ENCODE results near the gene GSTT4. TPM values are rescaled to one million over a fixed set of nuclear protein-coding genes. Genes with fewer than 3 reads are reported as not detected.

The GSTT4 gene
- not detected for polyA plus RNA-seq (2012; ENCODE audit: insufficient read length, low read depth)

DNA sequence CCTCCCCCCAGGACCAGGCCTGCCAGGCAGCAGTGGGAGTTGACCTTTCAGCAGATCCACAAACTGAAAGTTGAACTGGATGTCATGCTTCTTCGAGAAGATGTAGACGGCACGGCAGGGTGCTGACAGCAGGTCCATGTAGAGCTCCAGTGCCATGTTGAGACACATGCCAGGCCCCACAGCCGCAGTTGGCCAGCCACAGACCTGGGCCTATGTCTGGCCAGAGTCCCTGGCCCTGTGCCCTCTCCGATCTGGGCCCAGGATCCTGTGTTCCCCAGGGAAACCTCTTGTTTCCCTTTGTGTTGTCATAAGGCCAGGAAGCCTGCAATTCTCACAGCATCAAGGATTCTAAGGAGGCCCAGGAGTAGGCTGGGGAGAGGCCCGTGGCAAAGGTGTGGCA is at the start of gene GSTT4:
Gene GSTT4, minus strand, starts transcription at position 253 of the 400 bp plus-strand sequence. Its CDS starts 97 bp downstream, at position 156.
- TF ChIP-seq SIN3A (IDR thresholded peaks at IDR 0.05; ENCODE audit: borderline replicate concordance, insufficient read depth, low read length) = no peak
- no peak for TF ChIP-seq FOXP2 (optimal IDR thresholded peaks at IDR 0.05; ENCODE audit: borderline replicate concordance, extremely low read depth, extremely low read length, insufficient read depth)
- TF ChIP-seq TAF1 (IDR thresholded peaks at IDR 0.05; ENCODE audit: borderline replicate concordance, insufficient read depth, low read length) = no peak
- TF ChIP-seq POLR2AphosphoS5 (IDR thresholded peaks at IDR 0.05; ENCODE audit: low read depth, low read length) = no peak

DNA sequence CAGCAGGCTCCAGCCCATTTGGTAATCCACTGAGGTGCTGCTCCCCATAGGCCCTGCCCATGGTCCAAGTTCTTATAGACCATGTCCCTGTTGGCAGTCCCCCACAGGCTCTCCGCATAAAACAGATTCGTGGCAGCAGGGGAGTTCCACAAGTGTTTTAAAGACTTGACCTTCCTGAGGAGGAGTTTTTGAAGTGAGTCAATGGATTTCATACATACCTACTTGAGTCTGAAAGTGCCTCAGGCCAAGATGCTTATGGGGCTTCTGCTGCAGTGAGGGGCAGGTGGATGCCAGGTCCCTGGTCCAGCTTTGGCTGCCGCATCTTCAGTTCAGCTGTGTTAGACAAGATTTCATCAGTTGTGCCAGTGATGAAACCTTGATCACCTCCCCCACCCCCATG is 49.1 kb upstream of the GSTT4 start:
- TF ChIP-seq FOXP2 (optimal IDR thresholded peaks at IDR 0.05; ENCODE audit: borderline replicate concordance, extremely low read depth, extremely low read length, insufficient read depth) (no peak), TAF1 (IDR thresholded peaks at IDR 0.05; ENCODE audit: borderline replicate concordance, insufficient read depth, low read length) (no peak), SIN3A (IDR thresholded peaks at IDR 0.05; ENCODE audit: borderline replicate concordance, insufficient read depth, low read length) (no peak), POLR2AphosphoS5 (IDR thresholded peaks at IDR 0.05; ENCODE audit: low read depth, low read length) (no peak)
- TF ChIP-seq, protein P1, sequence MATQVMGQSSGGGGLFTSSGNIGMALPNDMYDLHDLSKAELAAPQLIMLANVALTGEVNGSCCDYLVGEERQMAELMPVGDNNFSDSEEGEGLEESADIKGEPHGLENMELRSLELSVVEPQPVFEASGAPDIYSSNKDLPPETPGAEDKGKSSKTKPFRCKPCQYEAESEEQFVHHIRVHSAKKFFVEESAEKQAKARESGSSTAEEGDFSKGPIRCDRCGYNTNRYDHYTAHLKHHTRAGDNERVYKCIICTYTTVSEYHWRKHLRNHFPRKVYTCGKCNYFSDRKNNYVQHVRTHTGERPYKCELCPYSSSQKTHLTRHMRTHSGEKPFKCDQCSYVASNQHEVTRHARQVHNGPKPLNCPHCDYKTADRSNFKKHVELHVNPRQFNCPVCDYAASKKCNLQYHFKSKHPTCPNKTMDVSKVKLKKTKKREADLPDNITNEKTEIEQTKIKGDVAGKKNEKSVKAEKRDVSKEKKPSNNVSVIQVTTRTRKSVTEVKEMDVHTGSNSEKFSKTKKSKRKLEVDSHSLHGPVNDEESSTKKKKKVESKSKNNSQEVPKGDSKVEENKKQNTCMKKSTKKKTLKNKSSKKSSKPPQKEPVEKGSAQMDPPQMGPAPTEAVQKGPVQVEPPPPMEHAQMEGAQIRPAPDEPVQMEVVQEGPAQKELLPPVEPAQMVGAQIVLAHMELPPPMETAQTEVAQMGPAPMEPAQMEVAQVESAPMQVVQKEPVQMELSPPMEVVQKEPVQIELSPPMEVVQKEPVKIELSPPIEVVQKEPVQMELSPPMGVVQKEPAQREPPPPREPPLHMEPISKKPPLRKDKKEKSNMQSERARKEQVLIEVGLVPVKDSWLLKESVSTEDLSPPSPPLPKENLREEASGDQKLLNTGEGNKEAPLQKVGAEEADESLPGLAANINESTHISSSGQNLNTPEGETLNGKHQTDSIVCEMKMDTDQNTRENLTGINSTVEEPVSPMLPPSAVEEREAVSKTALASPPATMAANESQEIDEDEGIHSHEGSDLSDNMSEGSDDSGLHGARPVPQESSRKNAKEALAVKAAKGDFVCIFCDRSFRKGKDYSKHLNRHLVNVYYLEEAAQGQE (IDR thresholded peaks at IDR 0.05; ENCODE audit: insufficient read depth in 1 of 2, low read depth in 2 of 2, low read length in 2 of 2) = no peak

DNA sequence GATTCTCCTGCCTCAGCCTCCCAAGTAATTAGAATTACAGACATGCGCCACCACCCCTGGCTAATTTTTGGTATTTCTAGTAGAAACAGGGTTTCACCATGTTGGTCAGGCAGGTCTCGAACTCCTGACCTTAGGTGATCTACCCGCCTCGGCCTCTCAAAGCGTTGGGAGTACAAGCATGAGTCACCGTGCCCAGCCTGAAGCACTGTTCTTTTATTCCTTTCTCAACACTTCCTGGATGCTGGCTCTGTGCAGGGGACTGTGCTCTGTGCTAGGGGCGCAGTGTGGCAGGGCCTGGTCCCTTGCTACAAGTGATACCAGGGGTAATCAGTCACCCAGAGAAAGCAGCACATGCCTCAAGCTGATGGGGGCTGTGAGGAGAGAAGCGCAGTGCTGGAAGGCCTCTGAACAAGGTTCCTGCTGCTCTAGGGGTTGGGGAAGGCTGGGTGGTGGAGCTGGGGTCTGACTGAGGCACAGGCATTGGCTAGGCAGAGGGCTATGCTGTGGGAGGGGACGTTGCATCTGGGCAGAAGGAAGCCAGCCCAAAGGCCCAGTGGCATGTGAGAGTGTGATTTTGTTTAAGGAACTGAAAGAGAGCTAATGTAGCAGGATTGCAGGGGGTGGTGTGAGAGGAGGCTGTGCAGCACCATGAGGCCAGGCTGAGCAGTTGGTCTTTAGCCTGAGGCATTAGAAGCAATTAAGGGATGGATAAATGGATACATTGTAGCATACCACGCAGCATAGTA is 48.4 kb upstream of the GSTT4 start:
- TF ChIP-seq, protein P1 (IDR thresholded peaks at IDR 0.05; ENCODE audit: insufficient read depth in 1 of 2, low read depth in 2 of 2, low read length in 2 of 2) = no peak
- TF ChIP-seq POLR2AphosphoS5 (IDR thresholded peaks at IDR 0.05; ENCODE audit: low read depth, low read length) = no peak
- TF ChIP-seq TAF1 (IDR thresholded peaks at IDR 0.05; ENCODE audit: borderline replicate concordance, insufficient read depth, low read length) = no peak
- no peak for TF ChIP-seq SIN3A (IDR thresholded peaks at IDR 0.05; ENCODE audit: borderline replicate concordance, insufficient read depth, low read length)
- TF ChIP-seq FOXP2 (optimal IDR thresholded peaks at IDR 0.05; ENCODE audit: borderline replicate concordance, extremely low read depth, extremely low read length, insufficient read depth) = no peak

DNA sequence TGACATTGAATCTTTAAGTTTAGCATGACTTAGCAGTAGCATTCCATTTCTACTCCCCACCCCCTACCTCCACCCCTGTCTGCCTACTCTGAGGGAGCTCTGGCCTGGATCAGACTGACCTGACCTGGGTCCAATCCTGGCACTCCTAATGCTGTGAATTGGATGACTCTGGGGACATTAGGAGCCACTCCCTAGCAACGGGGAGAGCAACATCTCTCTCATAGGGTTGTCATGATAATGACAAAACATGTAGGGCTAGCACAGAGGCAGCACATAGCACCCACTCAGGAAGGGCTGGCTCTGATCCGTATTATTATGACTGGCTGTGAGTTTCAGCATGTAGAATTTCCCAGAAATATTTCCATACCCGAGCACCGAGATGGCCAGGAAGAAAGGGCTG is 46.3 kb upstream of the GSTT4 start:
- TF ChIP-seq, protein P1 (IDR thresholded peaks at IDR 0.05; ENCODE audit: insufficient read depth in 1 of 2, low read depth in 2 of 2, low read length in 2 of 2) = no peak
- TF ChIP-seq FOXP2 (optimal IDR thresholded peaks at IDR 0.05; ENCODE audit: borderline replicate concordance, extremely low read depth, extremely low read length, insufficient read depth) (no peak), TAF1 (IDR thresholded peaks at IDR 0.05; ENCODE audit: borderline replicate concordance, insufficient read depth, low read length) (no peak), SIN3A (IDR thresholded peaks at IDR 0.05; ENCODE audit: borderline replicate concordance, insufficient read depth, low read length) (no peak), POLR2AphosphoS5 (IDR thresholded peaks at IDR 0.05; ENCODE audit: low read depth, low read length) (no peak)

DNA sequence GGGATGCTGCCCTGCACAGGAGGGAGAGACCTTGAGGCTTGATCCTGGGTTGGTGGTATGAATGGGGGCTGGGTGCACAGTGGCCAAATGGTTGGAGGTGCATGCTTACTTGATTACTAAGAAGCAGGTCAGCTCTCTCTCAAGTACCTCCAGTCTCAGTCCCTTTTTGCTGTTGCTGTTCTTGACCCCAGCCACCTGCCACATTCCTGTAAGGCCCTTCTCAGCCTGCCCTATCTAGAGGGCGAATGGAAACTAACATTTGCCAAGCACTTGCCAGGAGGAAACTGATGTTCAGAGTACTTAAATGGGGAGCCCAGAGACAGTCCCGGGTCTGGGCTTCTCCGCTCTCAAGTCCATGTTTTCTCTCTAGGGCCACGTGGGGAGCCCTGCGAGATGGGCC is 45.8 kb upstream of the GSTT4 start:
- TF ChIP-seq, protein P1 (IDR thresholded peaks at IDR 0.05; ENCODE audit: insufficient read depth in 1 of 2, low read depth in 2 of 2, low read length in 2 of 2) = no peak
- TF ChIP-seq SIN3A (IDR thresholded peaks at IDR 0.05; ENCODE audit: borderline replicate concordance, insufficient read depth, low read length) = no peak
- no peak for TF ChIP-seq FOXP2 (optimal IDR thresholded peaks at IDR 0.05; ENCODE audit: borderline replicate concordance, extremely low read depth, extremely low read length, insufficient read depth)
- no peak for TF ChIP-seq POLR2AphosphoS5 (IDR thresholded peaks at IDR 0.05; ENCODE audit: low read depth, low read length)
- no peak for TF ChIP-seq TAF1 (IDR thresholded peaks at IDR 0.05; ENCODE audit: borderline replicate concordance, insufficient read depth, low read length)

All from PFSK-1 (cell line).